Measurements from ENCODE around the gene RAB40A.

Gene RAB40A

DNA sequence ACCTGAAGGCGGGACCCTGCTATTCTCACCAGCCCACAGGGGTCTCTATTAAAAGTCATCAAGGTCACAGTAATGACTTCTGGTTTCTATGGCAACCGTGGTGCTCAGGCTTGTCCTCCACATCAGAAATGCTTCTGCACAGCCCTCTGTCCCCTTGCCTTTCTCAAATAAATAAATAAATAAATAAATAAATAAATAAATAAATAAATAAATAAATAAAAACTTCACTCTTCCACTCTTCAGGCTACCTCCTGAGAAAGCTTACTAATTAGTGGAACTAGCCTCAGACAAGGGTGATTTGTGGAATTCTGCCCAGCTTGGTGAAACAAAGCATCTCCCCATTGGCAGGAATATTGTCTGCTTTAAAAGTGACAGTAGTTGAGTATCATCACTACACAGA lies 5.5 kb upstream of the RAB40A start:
- DNase-seq (ENCODE audit: low read depth), result no peak

DNA sequence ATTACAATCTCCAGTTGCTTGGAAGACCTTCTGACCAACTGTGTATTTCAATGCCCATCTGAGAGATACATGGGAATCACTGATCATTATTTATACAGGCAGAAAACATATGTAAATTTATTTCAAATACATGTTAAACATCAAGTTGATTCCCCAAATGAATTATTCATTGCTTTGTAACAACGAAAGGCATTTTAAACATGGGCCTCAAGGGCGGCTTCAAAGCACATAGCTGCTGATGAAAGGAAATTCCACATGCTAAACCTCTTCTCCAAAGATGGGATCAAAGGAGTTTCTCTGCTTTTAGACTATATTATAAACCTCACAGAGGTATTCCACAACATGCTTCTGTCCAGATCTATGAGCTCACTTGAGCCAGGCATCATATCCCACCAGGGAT lies 4.3 kb upstream of the RAB40A start:
- no peak for DNase-seq (ENCODE audit: low read depth)
- H3K4me3 ChIP-seq (ENCODE audit: low read depth, low read length), result no peak overlapping the region
- TF ChIP-seq, protein P1, sequence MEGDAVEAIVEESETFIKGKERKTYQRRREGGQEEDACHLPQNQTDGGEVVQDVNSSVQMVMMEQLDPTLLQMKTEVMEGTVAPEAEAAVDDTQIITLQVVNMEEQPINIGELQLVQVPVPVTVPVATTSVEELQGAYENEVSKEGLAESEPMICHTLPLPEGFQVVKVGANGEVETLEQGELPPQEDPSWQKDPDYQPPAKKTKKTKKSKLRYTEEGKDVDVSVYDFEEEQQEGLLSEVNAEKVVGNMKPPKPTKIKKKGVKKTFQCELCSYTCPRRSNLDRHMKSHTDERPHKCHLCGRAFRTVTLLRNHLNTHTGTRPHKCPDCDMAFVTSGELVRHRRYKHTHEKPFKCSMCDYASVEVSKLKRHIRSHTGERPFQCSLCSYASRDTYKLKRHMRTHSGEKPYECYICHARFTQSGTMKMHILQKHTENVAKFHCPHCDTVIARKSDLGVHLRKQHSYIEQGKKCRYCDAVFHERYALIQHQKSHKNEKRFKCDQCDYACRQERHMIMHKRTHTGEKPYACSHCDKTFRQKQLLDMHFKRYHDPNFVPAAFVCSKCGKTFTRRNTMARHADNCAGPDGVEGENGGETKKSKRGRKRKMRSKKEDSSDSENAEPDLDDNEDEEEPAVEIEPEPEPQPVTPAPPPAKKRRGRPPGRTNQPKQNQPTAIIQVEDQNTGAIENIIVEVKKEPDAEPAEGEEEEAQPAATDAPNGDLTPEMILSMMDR (IDR thresholded peaks at IDR 0.05; ENCODE audit: low read depth, low read length), result no peak

More for the DNA sequence above, 5.5 kb upstream of the RAB40A start:
- no peak overlapping the region for H3K4me3 ChIP-seq (ENCODE audit: low read depth, low read length)
- TF ChIP-seq MYC (IDR thresholded peaks at IDR 0.05; ENCODE audit: low read depth, low read length) (no peak), POLR2A (IDR thresholded peaks at IDR 0.05; ENCODE audit: extremely low read depth, insufficient read length) (no peak)
- TF ChIP-seq, protein P2, sequence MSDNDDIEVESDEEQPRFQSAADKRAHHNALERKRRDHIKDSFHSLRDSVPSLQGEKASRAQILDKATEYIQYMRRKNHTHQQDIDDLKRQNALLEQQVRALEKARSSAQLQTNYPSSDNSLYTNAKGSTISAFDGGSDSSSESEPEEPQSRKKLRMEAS (IDR thresholded peaks at IDR 0.05; ENCODE audit: low read depth, low read length), result no peak
- TF ChIP-seq, protein P1 (IDR thresholded peaks at IDR 0.05; ENCODE audit: low read depth, low read length), result no peak

DNA sequence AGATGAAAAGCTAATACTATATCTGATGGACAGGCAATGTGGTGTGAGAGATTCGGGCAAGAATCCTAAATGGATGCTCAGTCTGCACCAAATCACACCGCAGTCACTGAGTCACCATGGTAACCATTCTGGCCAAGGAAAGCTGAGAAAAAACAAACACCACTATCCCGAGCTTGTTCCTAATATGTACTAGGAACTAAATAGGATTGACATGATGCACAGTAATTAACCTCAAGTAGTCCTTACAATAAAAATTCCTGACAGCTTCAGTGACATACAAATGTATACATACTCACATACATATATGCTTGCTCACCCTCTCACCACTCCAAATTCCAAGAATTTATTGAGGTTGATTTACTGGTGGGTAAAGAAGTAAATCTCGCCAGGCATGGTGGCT lies 1.1 kb upstream of the RAB40A start:
- no peak for TF ChIP-seq POLR2A (IDR thresholded peaks at IDR 0.05; ENCODE audit: extremely low read depth, insufficient read length)
- TF ChIP-seq, protein P1 (IDR thresholded peaks at IDR 0.05; ENCODE audit: low read depth, low read length), result no peak
- TF ChIP-seq MYC (IDR thresholded peaks at IDR 0.05; ENCODE audit: low read depth, low read length), result no peak
- TF ChIP-seq, protein P2 (IDR thresholded peaks at IDR 0.05; ENCODE audit: low read depth, low read length), result no peak
- DNase-seq (ENCODE audit: low read depth), result no peak
- H3K4me3 ChIP-seq (ENCODE audit: low read depth, low read length), result no peak overlapping the region

DNA sequence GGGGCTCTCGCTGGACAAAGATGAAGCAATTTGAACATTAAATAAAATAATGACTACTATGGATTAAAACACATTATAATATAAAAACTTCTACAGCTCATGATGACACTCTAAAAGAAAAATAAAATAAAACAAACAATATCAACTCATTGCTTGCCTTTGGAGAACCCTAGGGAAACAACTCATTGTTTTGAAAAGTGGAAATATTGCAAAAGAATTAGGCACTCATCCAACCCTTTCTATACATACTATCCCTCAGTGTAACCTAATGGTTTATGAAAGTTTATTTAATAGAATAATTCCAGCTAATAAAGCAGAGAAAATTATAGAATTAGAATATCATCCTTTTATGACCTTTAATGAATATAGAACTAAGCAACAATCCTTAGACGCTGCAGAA lies 718 bp downstream of the RAB40A start:
- DNase-seq (ENCODE audit: low read depth), result no peak
- H3K4me3 ChIP-seq (ENCODE audit: low read depth, low read length), result no peak overlapping the region
- TF ChIP-seq, protein P1 (IDR thresholded peaks at IDR 0.05; ENCODE audit: low read depth, low read length), result no peak
- TF ChIP-seq POLR2A (IDR thresholded peaks at IDR 0.05; ENCODE audit: extremely low read depth, insufficient read length) (no peak), MYC (IDR thresholded peaks at IDR 0.05; ENCODE audit: low read depth, low read length) (no peak)
- TF ChIP-seq, protein P2 (IDR thresholded peaks at IDR 0.05; ENCODE audit: low read depth, low read length), result no peak

DNA sequence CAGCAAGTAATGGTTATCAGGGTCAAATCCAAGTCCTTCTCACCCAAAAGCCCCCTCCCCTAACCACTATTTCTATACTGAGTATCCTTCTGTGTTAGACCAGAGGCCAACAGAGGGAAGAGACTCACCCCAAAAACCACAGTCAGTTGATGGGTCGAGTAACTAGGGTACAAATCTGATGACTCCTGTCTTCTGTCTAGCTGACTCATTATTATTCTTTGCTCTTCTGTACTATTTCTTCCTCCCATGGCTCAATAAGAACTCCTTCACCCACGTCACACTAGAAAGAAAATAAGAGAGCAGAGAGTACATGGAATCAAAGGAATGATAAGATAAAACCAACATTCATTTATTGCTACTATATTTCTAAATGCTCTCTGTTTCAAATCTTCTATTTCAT lies 2.0 kb downstream of the RAB40A start:
- TF ChIP-seq POLR2A (IDR thresholded peaks at IDR 0.05; ENCODE audit: extremely low read depth, insufficient read length), result no peak
- TF ChIP-seq, protein P2 (IDR thresholded peaks at IDR 0.05; ENCODE audit: low read depth, low read length), result no peak
- no peak for DNase-seq (ENCODE audit: low read depth)
- H3K4me3 ChIP-seq (ENCODE audit: low read depth, low read length), result no peak overlapping the region

DNA sequence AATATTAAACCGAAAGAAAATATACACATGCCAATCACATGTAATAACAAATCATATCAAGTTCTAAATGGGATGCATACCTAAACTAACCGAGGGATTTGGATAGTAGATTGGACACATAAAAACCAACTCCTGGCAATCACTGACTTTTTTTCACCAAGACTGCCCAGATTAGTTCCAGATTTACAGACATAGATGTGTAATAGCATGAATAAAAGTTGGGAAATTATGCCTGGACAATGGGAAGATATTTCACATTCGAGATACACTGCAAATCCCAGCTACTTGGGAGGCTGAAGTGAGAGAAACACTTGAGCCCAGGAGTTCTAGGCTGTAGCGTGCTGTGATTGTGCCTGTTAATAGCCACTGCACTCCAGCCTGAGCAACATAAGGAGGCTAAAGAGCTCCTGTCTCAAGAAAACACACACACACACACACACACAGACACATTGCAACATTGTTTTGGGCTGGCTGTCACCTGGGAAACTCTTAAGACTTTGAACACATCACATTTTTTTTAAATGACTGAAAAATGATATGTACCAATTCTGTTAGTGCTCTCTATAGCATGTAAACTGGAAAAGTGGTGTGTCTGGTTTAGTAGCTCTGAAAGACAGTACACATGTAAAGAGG lies 5.7 kb downstream of the RAB40A start:
- TF ChIP-seq POLR2A (IDR thresholded peaks at IDR 0.05; ENCODE audit: extremely low read depth, insufficient read length), result no peak
- TF ChIP-seq, protein P2 (IDR thresholded peaks at IDR 0.05; ENCODE audit: low read depth, low read length), result no peak
- TF ChIP-seq, protein P1 (IDR thresholded peaks at IDR 0.05; ENCODE audit: low read depth, low read length), result no peak
- no peak for TF ChIP-seq MYC (IDR thresholded peaks at IDR 0.05; ENCODE audit: low read depth, low read length)
- no peak for DNase-seq (ENCODE audit: low read depth)
- H3K4me3 ChIP-seq (ENCODE audit: low read depth, low read length), result no peak overlapping the region

Measured in NB4 (cell line).